ENCODE results near the gene PLA2G2F. TPM values are rescaled to one million over a fixed set of nuclear protein-coding genes. Genes with fewer than 3 reads are reported as not detected.
A peak's percentile ranks its signal among the peaks of the same experiment; 100 is the strongest.

Gene PLA2G2F
- total RNA-seq, 1 donor from 2014 or later = not detected

- H3K36me3 Mint-ChIP-seq (ENCODE audit: low read depth, unreplicated experiment) = peaks cover 15% of the 10 kb centered on the region
- H3K27me3 Mint-ChIP-seq (ENCODE audit: unreplicated experiment) = peaks cover 6% of the 10 kb centered on the region
- no peak for DNase-seq (ENCODE audit: low spot score)
- H3K27ac Mint-ChIP-seq (ENCODE audit: unreplicated experiment) = no peak overlapping the region
- peaks cover 11% of the 10 kb centered on the region for H3K9me3 Mint-ChIP-seq (ENCODE audit: unreplicated experiment)
- TF ChIP-seq, protein P1, sequence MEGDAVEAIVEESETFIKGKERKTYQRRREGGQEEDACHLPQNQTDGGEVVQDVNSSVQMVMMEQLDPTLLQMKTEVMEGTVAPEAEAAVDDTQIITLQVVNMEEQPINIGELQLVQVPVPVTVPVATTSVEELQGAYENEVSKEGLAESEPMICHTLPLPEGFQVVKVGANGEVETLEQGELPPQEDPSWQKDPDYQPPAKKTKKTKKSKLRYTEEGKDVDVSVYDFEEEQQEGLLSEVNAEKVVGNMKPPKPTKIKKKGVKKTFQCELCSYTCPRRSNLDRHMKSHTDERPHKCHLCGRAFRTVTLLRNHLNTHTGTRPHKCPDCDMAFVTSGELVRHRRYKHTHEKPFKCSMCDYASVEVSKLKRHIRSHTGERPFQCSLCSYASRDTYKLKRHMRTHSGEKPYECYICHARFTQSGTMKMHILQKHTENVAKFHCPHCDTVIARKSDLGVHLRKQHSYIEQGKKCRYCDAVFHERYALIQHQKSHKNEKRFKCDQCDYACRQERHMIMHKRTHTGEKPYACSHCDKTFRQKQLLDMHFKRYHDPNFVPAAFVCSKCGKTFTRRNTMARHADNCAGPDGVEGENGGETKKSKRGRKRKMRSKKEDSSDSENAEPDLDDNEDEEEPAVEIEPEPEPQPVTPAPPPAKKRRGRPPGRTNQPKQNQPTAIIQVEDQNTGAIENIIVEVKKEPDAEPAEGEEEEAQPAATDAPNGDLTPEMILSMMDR (IDR thresholded peaks at IDR 0.05; ENCODE audit: unreplicated experiment) = no peak
- H3K4me1 Mint-ChIP-seq (ENCODE audit: unreplicated experiment) = peaks cover 4% of the 10 kb centered on the region
- H3K4me3 Mint-ChIP-seq (ENCODE audit: unreplicated experiment) = no peak overlapping the region
These were observed 19.4 kb downstream of the PLA2G2F start for GRCh38 chr1:20158358-20159070.

GRCh38 chr1:20160034-20160433 is 20.9 kb downstream of the PLA2G2F start:
- TF ChIP-seq, protein P1 (IDR thresholded peaks at IDR 0.05; ENCODE audit: unreplicated experiment) = no peak
- H3K4me1 Mint-ChIP-seq (ENCODE audit: unreplicated experiment) = peaks cover 4% of the 10 kb centered on the region
- peaks cover 23% of the 10 kb centered on the region for H3K36me3 Mint-ChIP-seq (ENCODE audit: low read depth, unreplicated experiment)
- H3K27ac Mint-ChIP-seq (ENCODE audit: unreplicated experiment) = no peak overlapping the region
- no peak for DNase-seq (ENCODE audit: low spot score)
- H3K9me3 Mint-ChIP-seq (ENCODE audit: unreplicated experiment) = peaks cover 13% of the 10 kb centered on the region
- no peak overlapping the region for H3K4me3 Mint-ChIP-seq (ENCODE audit: unreplicated experiment)
- peaks cover 8% of the 10 kb centered on the region for H3K27me3 Mint-ChIP-seq (ENCODE audit: unreplicated experiment)

DNA sequence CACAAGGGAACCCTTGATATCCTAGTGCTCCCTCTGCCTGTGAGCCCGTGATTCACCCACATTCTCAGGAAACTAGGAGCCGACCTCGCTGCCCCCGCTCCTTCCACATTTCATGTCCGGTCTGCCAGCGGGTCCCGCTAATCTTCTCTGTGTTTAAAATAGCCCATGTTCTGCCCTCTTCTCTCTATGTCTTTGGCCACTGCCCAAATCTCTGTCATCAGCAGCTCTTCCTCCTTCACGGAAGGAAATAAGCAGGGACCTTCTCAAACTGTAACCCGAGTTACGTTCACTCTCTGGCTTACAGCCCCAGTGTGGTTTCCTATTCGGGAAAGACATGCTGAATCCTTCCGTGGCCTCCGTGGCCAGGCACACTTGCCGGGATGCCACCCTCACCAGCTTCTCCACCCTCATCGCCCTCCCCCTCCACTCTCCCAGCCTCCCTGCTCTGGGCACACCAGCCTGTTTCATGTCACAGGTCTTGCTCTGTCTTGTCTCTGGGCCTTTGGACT is 25.6 kb downstream of the PLA2G2F start:
- TF ChIP-seq, protein P1 (IDR thresholded peaks at IDR 0.05; ENCODE audit: unreplicated experiment) = no peak
- Mint-ChIP-seq H3K36me3 (ENCODE audit: low read depth, unreplicated experiment) (peaks cover 26% of the 10 kb centered on the region), H3K4me3 (ENCODE audit: unreplicated experiment) (peak overlapping the region; percentile 33), H3K27ac (ENCODE audit: unreplicated experiment) (no peak overlapping the region), H3K27me3 (ENCODE audit: unreplicated experiment) (peaks cover 19% of the 10 kb centered on the region), H3K4me1 (ENCODE audit: unreplicated experiment) (peaks cover 6% of the 10 kb centered on the region), H3K9me3 (ENCODE audit: unreplicated experiment) (peaks cover 17% of the 10 kb centered on the region)
- no peak for DNase-seq (ENCODE audit: low spot score)

- Mint-ChIP-seq H3K27ac (ENCODE audit: unreplicated experiment) (no peak overlapping the region), H3K36me3 (ENCODE audit: low read depth, unreplicated experiment) (peaks cover 26% of the 10 kb centered on the region), H3K4me3 (ENCODE audit: unreplicated experiment) (no peak overlapping the region), H3K27me3 (ENCODE audit: unreplicated experiment) (peaks cover 19% of the 10 kb centered on the region), H3K4me1 (ENCODE audit: unreplicated experiment) (peaks cover 6% of the 10 kb centered on the region), H3K9me3 (ENCODE audit: unreplicated experiment) (peaks cover 17% of the 10 kb centered on the region)
- TF ChIP-seq, protein P1 (IDR thresholded peaks at IDR 0.05; ENCODE audit: unreplicated experiment) = peak; percentile 42
- no peak for DNase-seq (ENCODE audit: low spot score)
These were observed 26.4 kb downstream of the PLA2G2F start for GRCh38 chr1:20165522-20165951.

DNA sequence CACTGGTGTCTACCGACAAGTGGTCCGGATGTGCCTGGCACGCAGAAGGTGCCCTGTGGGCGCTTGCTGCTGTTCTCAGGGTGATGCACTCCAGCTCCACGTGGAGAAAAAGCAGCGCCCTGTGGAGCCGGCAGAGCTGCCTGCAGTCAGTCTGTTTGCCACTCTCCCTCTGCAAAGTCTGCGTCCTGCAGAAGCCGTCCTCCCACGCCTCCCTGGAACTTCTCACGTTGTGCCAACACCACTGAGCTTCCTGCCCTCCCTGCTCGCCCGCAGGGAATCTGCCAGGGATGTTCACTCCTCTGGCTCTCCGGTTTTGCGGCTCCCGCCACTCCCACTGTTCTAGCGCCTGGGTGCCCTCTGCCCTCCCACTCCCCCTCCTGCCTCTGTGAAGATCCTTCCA is 26.9 kb downstream of the PLA2G2F start:
- peaks cover 6% of the 10 kb centered on the region for H3K4me1 Mint-ChIP-seq (ENCODE audit: unreplicated experiment)
- H3K4me3 Mint-ChIP-seq (ENCODE audit: unreplicated experiment) = no peak overlapping the region
- H3K36me3 Mint-ChIP-seq (ENCODE audit: low read depth, unreplicated experiment) = peaks cover 26% of the 10 kb centered on the region
- TF ChIP-seq, protein P1 (IDR thresholded peaks at IDR 0.05; ENCODE audit: unreplicated experiment) = no peak
- peaks cover 17% of the 10 kb centered on the region for H3K9me3 Mint-ChIP-seq (ENCODE audit: unreplicated experiment)
- peaks cover 19% of the 10 kb centered on the region for H3K27me3 Mint-ChIP-seq (ENCODE audit: unreplicated experiment)
- no peak overlapping the region for H3K27ac Mint-ChIP-seq (ENCODE audit: unreplicated experiment)
- DNase-seq (ENCODE audit: low spot score) = no peak
